H1 (cell line): ENCODE data around the gene SLC4A1AP.

Experiments
- CTCF ChIP-seq, 3 experiments: IDR thresholded peaks; 1 replicate in 2 of 3; 2 replicates in 1 of 3; pipeline versions ENCODE4 v1.5.1 to v1.6.1; 2011; ENCODE audit warnings: low read length in 3 of 3, mild to moderate bottlenecking in 3 of 3, inconsistent platforms in 2 of 3, low read depth in 1 of 3, moderate library complexity in 1 of 3; ENCODE audit not compliant: insufficient read depth in 1 of 3; ENCODE audit errors: control extremely low read depth in 1 of 3
- POLR2A ChIP-seq, 2 experiments: IDR thresholded peaks; 1 replicate in 1 of 2; 2 replicates in 1 of 2; pipeline ENCODE4 v1.6.1; 2011; ENCODE audit warnings: low read depth in 2 of 2, low read length in 2 of 2, mild to moderate bottlenecking in 2 of 2; ENCODE audit errors: control extremely low read depth in 1 of 2
- POLR2AphosphoS5 ChIP-seq: IDR thresholded peaks from 2 replicates; pipeline ENCODE4 v1.6.1; 2011; ENCODE audit warnings: low read depth, low read length

- TF ChIP-seq POLR2A (IDR thresholded peaks at IDR 0.05; ENCODE audit: control extremely low read depth in 1 of 2, low read depth in 2 of 2, low read length in 2 of 2) = no peak
- no peak for TF ChIP-seq CTCF (IDR thresholded peaks at IDR 0.05; ENCODE audit: control extremely low read depth in 1 of 3, insufficient read depth in 1 of 3, low read depth in 1 of 3, low read length in 3 of 3)
- no peak for TF ChIP-seq POLR2AphosphoS5
Observed at GRCh38 chr2:27704342-27704876, 40.7 kb downstream of the SLC4A1AP start.
